Nucleus accumbens (tissue), 56 donors: Measurements from ENCODE around the gene BSN.

ENCODE experiments used
- DNase-seq, 56 donors: peaks; one replicate each; lab custom pipeline; 2025; lab: John Stamatoyannopoulos, UW

The BSN gene

DNA sequence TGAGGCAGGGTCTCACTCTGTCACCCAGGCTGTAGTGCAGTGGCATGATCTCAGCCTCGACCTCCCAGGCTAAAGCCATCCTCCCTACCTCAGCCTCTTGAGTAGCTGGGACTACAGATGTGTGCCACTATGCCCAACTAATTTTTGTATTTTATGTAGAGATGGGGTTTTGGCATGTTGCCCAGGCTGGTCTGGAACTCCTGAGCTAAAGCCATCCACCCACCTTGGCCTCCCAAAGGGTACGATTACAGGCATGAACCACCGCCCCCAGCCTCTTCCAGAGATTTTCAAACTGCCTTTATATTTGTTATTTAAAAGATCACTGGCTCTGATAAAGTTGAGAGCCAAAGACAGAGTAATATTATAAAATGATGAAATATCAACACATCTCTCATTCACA, 37.3 kb downstream of the BSN start:
- no peak for DNase-seq

DNA sequence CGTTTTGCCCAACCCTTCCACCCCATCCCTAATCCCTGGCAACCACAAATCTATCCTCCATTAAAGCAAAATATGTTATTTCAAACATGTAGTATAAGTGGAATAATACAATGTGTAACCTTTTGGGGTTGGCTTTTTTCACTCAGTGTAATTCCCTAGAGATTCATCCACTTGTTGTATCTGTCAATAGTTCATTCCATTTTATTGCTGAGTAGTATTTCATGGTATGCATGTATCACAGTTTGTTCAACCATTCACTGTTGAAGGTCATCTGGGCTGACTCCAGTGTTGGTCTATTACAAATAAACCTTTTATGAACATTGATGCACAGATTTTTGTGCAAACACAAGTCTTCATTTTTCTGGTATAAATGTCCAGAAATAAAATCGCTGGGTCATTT, 38.8 kb downstream of the BSN start:
- DNase-seq = no peak

DNA sequence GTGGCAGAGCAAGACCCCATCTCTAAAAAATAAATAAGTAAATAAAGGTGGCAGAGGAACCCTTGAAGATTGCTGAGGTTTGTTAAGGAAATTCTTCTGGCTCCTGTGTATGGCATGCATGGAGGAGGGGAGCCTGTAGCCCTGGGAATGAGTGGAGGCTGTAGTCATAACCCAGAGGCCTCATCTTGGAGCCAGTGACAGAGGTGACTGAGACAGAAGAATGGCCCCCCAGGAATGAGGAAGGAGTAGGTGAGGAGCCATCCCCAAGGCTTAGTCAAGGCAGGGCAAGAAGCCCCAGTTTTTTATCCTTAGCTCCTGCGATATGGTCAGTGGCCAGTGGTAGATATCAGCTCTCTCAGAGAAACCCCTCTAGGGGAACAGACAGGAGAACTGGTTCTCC, 46.5 kb downstream of the BSN start:
- DNase-seq = no peak

DNA sequence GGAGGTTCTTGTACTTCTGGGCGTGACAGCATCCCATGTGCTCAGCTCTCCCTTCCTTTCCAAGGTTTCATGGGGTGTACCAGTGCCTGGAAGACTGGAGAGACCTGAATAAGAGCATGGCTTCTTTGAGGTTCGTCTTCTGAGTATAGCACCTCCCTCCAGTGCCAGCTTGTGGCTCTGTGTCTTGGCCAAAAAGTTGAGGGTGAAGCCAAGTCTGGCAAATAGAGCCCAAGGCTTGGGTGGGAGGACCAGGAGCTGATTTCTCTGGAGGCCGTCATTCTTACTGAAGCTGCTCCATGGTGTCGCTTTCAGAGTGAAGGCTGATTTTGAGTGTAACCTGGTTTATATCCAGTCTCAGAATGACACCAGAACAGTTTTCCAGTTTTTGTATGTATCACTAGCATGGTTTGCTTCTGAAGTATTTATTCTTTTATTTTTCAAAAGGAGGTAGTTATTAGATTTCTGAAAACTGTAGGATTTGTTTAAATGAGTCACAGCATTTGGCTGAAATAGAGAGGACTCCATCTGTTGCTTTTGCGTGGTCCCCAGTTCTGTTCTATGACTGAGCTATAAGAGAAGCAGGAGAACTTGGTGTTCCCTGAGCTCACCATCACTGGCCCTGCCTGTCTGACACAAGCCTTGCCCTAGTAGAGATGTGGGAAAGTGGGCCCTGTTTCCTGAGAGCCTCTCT, 47.2 kb downstream of the BSN start:
- no peak for DNase-seq

DNA sequence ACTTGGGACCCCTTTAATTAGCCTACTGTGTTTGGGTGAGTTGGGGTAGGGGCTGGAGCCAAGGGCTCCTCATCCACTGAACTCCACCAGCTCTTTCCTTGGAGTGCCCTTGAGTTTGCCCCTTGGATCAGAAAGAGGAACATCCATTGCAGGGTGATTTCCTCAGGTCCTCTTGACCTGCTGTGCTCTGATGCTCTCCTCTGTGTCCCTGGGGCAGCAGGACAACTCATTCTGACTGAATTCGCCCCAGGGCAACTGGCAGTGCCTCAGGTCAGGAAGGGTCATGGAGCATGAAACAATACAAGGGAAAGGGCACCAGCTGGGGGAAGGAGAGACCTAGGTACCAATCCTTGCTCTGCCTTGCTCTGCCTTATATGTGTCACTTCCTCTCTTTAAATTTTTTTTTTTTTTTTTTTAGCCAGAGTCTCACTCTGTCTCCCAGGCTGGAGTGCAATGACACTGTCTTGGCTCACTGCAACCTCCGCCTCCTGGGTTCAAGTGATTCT, 47.8 kb downstream of the BSN start:
- DNase-seq = no peak

GRCh38 chr3:49602877-49603411, 48.7 kb downstream of the BSN start:
- DNase-seq = no peak

- DNase-seq = no peak
These were observed 52.1 kb downstream of the BSN start for GRCh38 chr3:49606427-49606826.

- DNase-seq = peak in 13 of 56 donors; percentile 7 to 56 (median 33)
These were observed 52.9 kb downstream of the BSN start for GRCh38 chr3:49607105-49607591.

DNA sequence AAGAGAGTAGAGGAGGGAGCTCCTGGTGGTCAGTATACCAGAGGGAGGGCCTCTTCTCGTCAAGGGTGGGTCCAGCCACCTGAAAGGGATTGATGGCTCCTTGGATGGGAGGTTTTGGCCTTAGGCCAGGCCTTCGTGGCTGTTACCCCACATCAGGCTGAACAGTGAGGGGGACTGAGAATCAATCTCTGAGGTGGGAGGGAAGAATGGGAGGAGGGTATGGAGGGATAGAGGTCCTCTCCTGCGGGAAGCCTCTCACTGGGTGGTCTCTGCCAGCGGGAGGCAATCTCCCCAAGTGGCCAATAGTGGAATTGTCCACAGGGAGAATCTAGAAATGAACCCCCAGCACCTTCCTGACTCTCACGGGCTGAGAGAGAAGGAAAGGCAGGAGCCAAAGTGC, 53.5 kb downstream of the BSN start:
- no peak for DNase-seq

DNA sequence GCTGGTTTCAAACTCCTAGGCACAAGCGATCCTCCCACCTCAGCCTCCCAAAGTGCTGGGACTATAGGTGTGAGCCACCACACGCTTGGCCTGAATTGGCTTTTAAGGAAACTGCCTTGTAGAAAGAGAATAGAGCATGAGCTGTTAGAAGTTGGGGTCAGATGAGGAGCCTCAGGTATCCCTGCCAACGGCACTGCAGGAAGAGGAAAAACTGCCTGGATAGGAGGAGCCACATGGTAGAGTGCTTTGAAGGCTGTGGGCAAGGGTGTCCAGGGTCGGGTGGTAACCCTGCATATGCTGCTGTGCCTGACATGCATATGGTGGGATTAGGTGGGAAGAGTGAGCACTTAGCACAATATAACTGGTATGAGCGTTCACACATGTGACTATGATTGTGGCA, 55.0 kb downstream of the BSN start:
- no peak for DNase-seq

- peak in 23 of 56 donors; percentile 4 to 71 (median 22) for DNase-seq
These were observed 55.5 kb downstream of the BSN start for GRCh38 chr3:49609815-49610214.

- DNase-seq = no peak
These were observed 56.5 kb downstream of the BSN start for GRCh38 chr3:49610666-49611280.

GRCh38 chr3:49611291-49611690, 57.0 kb downstream of the BSN start:
- DNase-seq = no peak

- no peak for DNase-seq
These were observed 57.4 kb downstream of the BSN start for GRCh38 chr3:49611719-49612118.

- DNase-seq = no peak
These were observed 60.7 kb downstream of the BSN start for GRCh38 chr3:49614936-49615335.

DNA sequence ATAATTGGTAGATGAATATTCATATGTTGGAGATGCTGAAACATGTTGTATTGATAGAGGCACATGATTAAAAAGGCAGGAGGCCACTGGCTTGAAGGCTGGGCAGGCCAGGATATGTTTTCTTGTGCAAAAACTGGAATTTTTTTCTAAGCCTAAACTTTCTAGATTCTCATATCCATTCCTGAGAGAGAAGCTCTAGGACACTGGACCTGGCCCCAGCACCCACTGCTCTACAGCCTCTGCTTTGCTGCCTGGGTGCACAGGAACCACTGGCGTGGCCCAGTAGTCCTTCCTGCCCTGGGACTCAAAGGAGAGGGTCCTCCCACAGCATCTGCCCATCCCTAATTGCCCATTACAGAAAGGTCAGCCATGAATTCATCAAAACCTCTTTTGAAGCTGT, 61.8 kb downstream of the BSN start:
- no peak for DNase-seq

DNA sequence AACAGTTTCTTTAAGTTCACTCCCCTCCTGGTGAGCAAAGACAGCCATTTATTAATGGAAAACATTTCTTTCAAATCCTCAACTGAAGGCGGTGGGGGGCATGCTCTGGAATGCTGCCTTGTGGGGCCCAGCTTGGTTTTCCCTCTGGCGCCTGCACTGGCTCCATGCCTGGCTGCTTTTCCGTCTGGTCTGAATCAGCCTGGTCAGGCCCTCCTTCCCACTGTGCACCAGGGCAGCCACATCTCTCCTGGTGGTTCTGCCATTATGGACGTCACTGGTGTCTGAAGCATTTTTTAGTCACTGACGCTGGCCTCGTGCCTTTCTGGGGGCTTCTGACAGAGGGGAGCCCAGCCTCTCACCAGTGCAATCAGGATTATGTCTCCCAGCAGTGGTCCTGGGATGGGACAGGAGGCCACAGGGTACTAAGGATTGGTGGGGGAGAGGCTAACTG, 62.2 kb downstream of the BSN start:
- DNase-seq = peak in 4 of 56 donors; percentile 6 to 30 (median 12)

DNA sequence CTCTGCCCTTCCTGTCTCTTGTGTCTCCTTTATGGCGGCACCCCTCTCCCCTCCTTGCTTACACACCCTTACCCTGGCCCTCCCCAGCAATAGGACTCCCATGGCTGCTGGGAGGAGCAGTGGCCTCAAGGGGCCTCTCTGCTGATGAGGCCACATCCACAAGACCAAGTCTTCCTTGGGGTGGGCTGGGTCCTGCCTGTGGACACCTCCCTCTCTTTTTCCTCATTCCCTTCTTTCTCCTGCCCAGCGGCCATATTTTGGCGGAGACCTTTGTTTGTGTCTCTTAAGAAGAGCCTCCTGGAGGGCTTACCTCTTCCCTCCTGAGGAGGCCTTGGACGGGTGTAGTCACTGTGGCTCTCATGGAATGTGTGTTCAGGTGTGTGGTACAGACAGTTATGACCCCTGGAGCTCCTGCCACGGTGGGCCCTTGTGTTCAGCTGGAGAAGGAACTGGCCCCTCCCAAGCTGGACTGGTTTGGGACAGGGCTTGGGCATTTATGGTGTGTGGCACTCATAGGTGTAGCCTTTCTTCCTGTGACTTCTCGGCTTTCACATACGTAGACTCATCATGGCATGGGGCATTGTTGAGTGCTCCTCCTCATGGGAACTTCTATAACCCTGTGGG, 63.2 kb downstream of the BSN start:
- DNase-seq = no peak

- DNase-seq = no peak
These were observed 64.1 kb downstream of the BSN start for GRCh38 chr3:49618412-49618811.

- DNase-seq = no peak
These were observed 65.4 kb downstream of the BSN start for GRCh38 chr3:49619649-49620048.

DNA sequence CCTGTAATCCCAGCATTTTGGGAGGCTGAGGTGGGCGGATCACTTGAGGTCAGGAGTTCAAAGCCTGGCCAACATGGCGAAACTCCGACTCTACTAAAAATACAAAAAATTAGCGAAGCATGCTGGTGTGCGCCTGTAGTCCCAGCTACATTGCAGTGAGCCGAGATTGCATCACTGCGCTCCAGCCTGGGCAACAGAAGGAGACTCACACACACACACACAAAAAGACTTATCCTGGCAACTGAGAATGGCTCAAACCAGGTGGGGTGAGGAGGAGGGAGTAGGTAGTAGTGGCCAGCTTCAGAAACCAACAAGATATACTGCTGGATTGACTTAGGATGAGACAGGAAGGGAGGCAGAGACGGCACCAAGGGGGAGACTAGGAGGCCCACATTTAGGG, 66.5 kb downstream of the BSN start:
- no peak for DNase-seq
